ENCODE measurements around the gene GHDC. TPM values are rescaled to one million over a fixed set of nuclear protein-coding genes. Genes with fewer than 3 reads are reported as not detected.

The GHDC gene
- total and polyA plus RNA-seq, 9 donors: 9.2 to 40.1 (median 30.4) TPM

DNA sequence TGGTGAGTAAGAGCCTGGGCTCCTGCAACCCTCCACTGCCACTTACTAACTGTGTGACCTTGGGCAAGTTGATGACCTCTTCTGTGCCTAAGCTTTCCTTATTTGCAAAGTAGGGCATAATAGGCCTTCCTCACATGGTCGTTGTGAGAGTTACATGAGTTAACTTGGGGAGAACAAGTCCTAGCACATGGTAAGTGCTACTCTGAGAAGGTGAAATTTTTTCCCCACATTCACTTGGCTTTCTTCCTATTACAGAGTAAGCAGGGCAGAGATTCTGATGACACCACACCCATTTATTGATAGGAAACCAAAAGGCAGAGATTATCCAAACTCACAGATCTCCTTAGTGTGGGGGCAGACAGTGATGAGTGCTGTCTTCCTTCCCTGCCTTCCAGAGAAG lies 15.0 kb downstream of the GHDC start:
- no peak for TF ChIP-seq EP300 (IDR thresholded peaks at IDR 0.05)
- TF ChIP-seq, protein P1, sequence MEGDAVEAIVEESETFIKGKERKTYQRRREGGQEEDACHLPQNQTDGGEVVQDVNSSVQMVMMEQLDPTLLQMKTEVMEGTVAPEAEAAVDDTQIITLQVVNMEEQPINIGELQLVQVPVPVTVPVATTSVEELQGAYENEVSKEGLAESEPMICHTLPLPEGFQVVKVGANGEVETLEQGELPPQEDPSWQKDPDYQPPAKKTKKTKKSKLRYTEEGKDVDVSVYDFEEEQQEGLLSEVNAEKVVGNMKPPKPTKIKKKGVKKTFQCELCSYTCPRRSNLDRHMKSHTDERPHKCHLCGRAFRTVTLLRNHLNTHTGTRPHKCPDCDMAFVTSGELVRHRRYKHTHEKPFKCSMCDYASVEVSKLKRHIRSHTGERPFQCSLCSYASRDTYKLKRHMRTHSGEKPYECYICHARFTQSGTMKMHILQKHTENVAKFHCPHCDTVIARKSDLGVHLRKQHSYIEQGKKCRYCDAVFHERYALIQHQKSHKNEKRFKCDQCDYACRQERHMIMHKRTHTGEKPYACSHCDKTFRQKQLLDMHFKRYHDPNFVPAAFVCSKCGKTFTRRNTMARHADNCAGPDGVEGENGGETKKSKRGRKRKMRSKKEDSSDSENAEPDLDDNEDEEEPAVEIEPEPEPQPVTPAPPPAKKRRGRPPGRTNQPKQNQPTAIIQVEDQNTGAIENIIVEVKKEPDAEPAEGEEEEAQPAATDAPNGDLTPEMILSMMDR (IDR thresholded peaks at IDR 0.05): no peak
- no peak for TF ChIP-seq POLR2A (IDR thresholded peaks at IDR 0.05)
- no peak overlapping the region for H3K27ac ChIP-seq

DNA sequence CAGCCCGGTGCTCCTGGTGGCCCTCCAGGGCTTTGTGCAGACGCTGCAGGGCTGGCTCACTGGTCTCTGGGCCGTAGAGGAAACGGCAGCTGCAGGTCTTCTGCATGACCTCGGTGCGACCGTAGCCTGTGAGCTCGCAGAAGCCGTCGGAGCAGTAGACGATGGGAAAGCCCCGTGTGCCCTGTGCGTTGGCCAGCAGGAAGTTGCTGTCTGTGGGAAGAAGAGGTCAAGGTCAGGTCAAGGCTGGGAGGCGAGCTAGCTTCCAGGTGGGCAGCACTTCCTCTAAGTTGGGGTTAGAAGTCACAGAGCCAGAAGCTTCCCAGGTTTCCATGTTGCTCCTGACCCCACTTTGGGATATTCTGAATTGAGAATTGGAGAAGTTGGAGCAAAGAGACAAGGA lies 15.5 kb downstream of the GHDC start:
- TF ChIP-seq EP300 (IDR thresholded peaks at IDR 0.05): no peak
- TF ChIP-seq, protein P1 (IDR thresholded peaks at IDR 0.05): no peak
- TF ChIP-seq POLR2A (IDR thresholded peaks at IDR 0.05): no peak
- H3K4me3 ChIP-seq: no peak overlapping the region
- 8 to 27% (median 8%) methylated on average over 8 to 14 of the region's 14 CpGs for WGBS, 3 donors
- no peaks in the 10 kb centered on the region for H3K27me3 ChIP-seq
- no peaks in the 10 kb centered on the region for H3K9me3 ChIP-seq
- intact Hi-C loops (cut with DNase I): no loop called here
- DNase-seq: no peak
- no peak overlapping the region for H3K27ac ChIP-seq
- peaks cover 9% of the 10 kb centered on the region for H3K4me1 ChIP-seq (ENCODE audit: insufficient read depth)
- no peaks in the 10 kb centered on the region for H3K36me3 ChIP-seq

More for the DNA sequence above, 15.0 kb downstream of the GHDC start:
- intact Hi-C loops (cut with DNase I): no loop called here
- Histone ChIP-seq H3K36me3 (no peaks in the 10 kb centered on the region), H3K9me3 (no peaks in the 10 kb centered on the region), H3K27me3 (no peaks in the 10 kb centered on the region), H3K4me1 (ENCODE audit: insufficient read depth) (peaks cover 12% of the 10 kb centered on the region), H3K4me3 (no peak overlapping the region)
- DNase-seq: no peak
- WGBS, 3 donors: 28 to 46% (median 37%) methylated on average over 1 of the region's 1 CpG

DNA sequence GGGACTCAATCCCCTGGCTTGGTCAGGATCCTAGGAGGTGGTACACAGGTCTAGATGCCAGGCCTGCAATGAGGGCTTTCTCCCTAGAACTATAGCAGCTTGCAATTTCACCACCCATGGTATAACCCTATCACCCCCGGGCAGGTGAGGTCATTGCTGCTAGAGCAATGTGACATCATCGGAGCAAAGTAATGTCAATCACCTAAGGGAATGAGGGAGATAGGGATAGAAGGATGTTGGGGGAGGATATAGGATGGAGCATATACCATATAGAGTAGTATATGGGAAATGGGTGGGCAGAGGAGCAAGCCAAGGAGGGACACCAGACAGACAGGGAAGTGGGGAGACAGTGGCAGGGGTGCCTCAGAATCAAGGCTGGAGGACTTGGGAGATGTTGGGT lies 16.6 kb downstream of the GHDC start:
- intact Hi-C loops (cut with DNase I): no loop called here
- TF ChIP-seq POLR2A (IDR thresholded peaks at IDR 0.05) (no peak), EP300 (IDR thresholded peaks at IDR 0.05) (no peak)
- TF ChIP-seq, protein P1 (IDR thresholded peaks at IDR 0.05): no peak
- H3K27me3 ChIP-seq: no peaks in the 10 kb centered on the region
- H3K27ac ChIP-seq: no peak overlapping the region
- H3K36me3 ChIP-seq: no peaks in the 10 kb centered on the region
- H3K4me1 ChIP-seq (ENCODE audit: insufficient read depth): peaks cover 6% of the 10 kb centered on the region
- no peak overlapping the region for H3K4me3 ChIP-seq
- WGBS, 3 donors: 84 to 92% (median 88%) methylated on average over 2 of the region's 2 CpGs
- no peaks in the 10 kb centered on the region for H3K9me3 ChIP-seq
- DNase-seq: no peak

DNA sequence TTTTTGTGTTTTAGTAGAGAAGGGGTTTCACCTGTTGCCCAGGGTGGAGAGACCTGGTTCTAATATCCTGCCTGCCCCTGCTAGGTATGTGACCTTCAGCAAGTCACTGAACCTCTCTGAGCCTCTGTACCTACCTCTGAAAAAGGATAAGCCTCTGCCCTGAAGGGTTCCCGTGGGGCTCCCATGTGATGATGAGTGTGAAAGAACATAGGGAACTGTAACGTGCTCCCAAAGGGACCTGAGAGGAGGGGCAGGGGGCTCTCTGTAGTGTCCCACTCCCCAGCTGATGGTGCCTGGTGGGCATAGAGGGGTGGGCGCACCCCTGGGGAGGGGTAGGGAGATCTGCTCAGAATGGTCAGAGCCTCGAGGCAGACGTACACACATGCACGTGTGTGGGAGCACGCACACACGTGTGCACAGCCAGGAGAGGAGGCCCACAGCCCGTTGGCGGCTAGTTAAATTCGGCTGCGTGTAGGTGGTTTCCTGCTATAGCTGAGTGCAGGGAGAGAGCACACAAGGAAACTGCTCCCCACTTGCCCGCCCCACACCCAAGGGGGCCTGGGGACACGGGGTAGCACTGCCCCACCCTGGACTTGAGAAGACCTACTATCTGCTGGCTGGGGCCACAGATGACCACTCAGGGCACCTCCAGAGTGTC lies 20.0 kb downstream of the GHDC start:
- TF ChIP-seq, protein P1 (IDR thresholded peaks at IDR 0.05): no peak
- TF ChIP-seq EP300 (IDR thresholded peaks at IDR 0.05) (no peak), POLR2A (IDR thresholded peaks at IDR 0.05) (no peak)
- Histone ChIP-seq H3K36me3 (no peaks in the 10 kb centered on the region), H3K4me3 (no peak overlapping the region), H3K27ac (no peak overlapping the region), H3K4me1 (ENCODE audit: insufficient read depth) (no peaks in the 10 kb centered on the region), H3K27me3 (no peaks in the 10 kb centered on the region), H3K9me3 (no peaks in the 10 kb centered on the region)
- no peak for DNase-seq
- WGBS, 3 donors: 68 to 76% (median 72%) methylated on average over 14 of the region's 14 CpGs
- intact Hi-C loops (cut with DNase I): no loop called here
